ENCODE results near the gene SLC26A11.

DNA sequence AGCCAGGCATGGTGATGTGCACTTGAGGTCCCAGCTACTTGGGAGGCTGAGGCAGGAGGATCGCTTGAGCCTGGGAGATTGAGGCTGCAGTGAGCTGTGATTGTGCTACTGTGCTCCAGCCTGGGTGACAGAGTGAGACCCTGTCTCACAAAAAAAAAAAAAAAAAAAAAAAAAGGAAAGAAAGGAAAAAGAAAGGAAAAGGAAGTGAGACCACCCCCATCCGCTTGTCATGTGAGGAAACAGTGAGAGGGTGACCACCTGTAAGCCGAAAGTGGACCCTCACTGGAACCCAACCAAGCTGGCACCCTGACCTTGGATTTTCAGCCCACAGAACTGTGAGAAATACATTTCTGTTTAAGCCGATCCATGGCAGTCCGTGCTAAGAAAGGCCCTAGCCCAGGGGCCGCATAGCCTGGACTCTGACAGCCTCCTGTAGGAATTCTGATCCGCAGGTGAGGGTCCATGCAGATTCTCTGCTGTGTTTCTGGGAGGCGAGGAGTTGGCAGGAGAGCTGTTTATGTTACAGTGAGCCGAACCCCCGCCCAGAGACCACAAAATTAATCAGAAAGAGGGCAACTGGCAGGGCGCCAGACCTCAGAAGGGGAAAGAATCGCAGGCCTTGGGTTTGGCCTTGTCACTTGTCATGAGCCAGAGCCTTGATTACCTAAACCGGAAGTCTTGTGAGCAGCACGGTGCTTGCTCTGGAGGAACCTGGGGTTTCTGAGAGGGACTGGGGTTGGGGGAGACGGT, 1.0 kb upstream of the SLC26A11 start:
- TF ChIP-seq ZNF546 (CRISPR knock-in tag; conservative IDR thresholded peaks at IDR 0.05): no peak
- no peak for TF ChIP-seq ISX (CRISPR knock-in tag; conservative IDR thresholded peaks at IDR 0.05)
- TF ChIP-seq IKZF1 (IDR thresholded peaks at IDR 0.05): no peak
- no peak for TF ChIP-seq CC2D1A (CRISPR knock-in tag; IDR thresholded peaks at IDR 0.05)
- TF ChIP-seq CTCF (CRISPR knock-in tag; IDR thresholded peaks at IDR 0.05): no peak
- TF ChIP-seq STAG1 (CRISPR knock-in tag; IDR thresholded peaks at IDR 0.05): no peak

Measured in HepG2 (cell line).